Subcutaneous adipose tissue (tissue), 4 donors: ENCODE data around the gene ERICH2. TPM values are rescaled to one million over a fixed set of nuclear protein-coding genes. Genes with fewer than 3 reads are reported as not detected.

Experiments
- CTCF ChIP-seq: fragments of 450-650 bp; IDR thresholded peaks from one replicate; pipeline ENCODE4 v1.5.1; 2016; ENCODE audit warnings: low read depth, mild to moderate bottlenecking, control low read depth, antibody characterized with exemption, moderate library complexity
- total RNA-seq, 4 donors: library from RNA; depleted of rRNA; stranded (reverse); fragments of >200 nt; gene quantifications; one replicate each; pipeline ENCODE4 v1.1.0, GENCODE V29; 2016

Gene ERICH2
- total RNA-seq, 4 donors from 2014 or later: 1.0 TPM; not detected in 3

DNA sequence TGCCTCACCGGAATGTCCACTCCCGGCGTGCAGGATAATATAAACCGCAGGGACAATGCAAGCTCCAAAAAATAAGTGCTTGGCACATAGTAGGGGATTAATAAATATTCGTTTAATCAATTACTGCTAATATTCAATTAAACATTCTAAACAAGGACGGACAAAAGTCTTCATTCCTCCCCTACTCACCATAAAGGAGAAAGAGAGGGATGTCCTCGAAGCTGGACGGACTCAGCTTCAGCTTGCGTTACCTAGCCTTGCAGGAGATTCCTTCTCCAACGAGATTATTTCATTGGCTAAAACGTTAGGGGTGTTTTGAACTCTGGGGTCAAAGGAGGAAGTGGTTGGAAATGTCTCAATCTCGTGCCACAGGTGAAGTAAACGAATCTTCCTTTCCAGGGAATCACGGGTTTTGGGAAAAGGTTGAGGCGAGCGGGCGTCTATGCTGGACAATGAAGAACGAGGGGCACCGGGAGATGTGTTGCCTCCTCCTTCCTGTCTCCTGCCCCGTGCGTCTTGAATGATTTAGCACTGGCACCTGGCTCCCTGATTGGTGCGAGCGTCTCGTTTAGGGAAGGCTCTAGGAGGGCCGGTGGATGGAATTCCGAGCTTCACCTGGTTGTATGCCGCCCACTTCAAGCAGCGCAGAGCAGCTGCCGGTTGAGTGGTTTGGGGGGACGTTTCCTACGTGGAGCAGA, 44.5 kb downstream of the ERICH2 start:
- no peak for TF ChIP-seq CTCF

DNA sequence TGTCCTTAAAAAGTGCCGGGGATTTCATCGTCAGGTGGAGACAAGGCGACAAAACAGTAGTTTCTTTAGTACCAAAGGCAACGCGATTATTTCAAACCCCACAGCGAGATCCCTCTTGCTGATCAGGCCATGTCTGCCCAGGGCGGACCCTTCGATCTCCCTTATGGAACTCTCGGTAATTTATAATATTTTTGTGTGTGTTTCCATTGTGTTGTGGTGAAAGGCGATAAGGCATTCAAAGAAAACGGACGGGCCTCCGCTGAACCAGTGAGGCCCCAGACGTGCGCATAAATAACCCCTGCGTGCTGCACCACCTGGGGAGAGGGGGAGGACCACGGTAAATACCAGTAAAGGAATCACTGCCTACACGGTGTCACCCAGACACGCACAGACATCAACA, 45.1 kb downstream of the ERICH2 start:
- no peak for TF ChIP-seq CTCF

- no peak for TF ChIP-seq CTCF
These were observed 45.7 kb downstream of the ERICH2 start for GRCh38 chr2:170815746-170816503.

- TF ChIP-seq CTCF: no peak
These were observed 46.4 kb downstream of the ERICH2 start, which contains the start of gene GAD1 for GRCh38 chr2:170816504-170817092. GAD1 (plus strand) TSS chr2:170816887; CDS start chr2:170818592, 1,705 bp downstream.

DNA sequence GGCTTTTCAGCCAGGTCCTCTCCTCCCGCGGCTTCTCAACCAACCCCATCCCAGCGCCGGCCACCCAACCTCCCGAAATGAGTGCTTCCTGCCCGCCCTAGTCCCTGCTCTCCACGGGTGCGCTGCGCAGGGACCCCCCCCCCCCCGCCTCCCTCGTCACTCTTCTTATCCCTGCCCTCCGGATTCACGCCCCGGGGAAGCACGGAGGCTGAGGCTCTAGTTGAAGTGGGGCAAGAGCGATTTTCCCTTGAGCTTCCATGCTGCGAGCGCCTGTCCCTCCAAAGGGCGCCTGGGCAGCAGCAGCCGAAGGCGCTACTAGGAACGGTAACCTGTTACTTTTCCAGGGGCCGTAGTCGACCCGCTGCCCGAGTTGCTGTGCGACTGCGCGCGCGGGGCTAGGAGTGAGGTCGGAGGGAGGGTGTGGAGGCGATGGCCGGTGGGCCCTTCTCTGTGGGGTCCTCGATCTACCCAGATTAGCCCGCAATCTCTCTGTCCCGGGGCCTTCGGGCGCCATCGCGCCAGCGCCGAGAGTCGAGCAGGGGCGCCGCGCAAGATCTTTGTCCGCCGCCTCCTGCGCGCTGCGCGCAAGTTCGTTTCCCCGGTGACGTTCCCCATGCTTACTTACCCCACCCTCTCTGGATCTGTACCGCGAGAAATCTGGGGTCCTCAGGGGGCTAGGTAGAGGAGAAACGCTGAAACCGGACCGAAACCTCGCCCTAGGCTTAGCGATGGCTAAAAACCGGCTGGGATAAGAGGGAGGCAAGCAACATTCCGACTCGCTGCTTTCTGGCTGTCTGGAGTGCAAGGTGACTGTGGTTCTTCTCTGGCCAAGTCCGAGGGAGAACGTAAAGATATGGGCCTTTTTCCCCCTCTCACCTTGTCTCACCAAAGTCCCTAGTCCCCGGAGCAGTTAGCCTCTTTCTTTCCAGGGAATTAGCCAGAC, 47.2 kb downstream of the ERICH2 start:
- no peak for TF ChIP-seq CTCF

GRCh38 chr2:170818036-170818751, 48.0 kb downstream of the ERICH2 start:
- no peak for TF ChIP-seq CTCF
